GM23338 (cell line): ENCODE measurements around the gene PCDHGB4. TPM values are rescaled to one million over a fixed set of nuclear protein-coding genes. Genes with fewer than 3 reads are reported as not detected.

Experiments
- ATAC-seq: fragments of 200-7000 bp; cut with Tn5 transposase; 3 replicates; pipeline ENCODE4 v1.9.1; 2020
- DNase-seq: peaks from one replicate; pipeline ENCODE4 v3.0.0-alpha.2; 2015; ENCODE audit warnings: low spot score
- H2AFZ ChIP-seq: fragments of 200-600 bp; sonication (generic); 2 replicates; pipeline ENCODE4 v1.8.0; 2016; ENCODE audit warnings: antibody characterized with exemption, mild to moderate bottlenecking, moderate library complexity
- H3F3A ChIP-seq: fragments of 200-600 bp; sonication (generic); replicated peaks from 2 replicates; pipeline ENCODE4 v1.8.0; 2017; ENCODE audit warnings: antibody characterized with exemption, mixed run types, low read depth
- H3K27ac ChIP-seq: fragments of 200-600 bp; sonication (generic); 2 replicates; pipeline ENCODE4 v1.6.1; 2016; ENCODE audit warnings: low read depth
- H3K27me3 ChIP-seq: fragments of 200-600 bp; sonication (generic); 2 replicates; pipeline ENCODE4 v1.8.0; 2016; ENCODE audit warnings: mild to moderate bottlenecking, mixed run types, moderate library complexity; ENCODE audit not compliant: insufficient read depth
- H3K36me3 ChIP-seq: fragments of 200-600 bp; sonication (generic); 2 replicates; pipeline ENCODE4 v1.8.0; 2016; ENCODE audit warnings: mild to moderate bottlenecking; ENCODE audit not compliant: insufficient read depth
- H3K4me1 ChIP-seq: fragments of 200-600 bp; sonication (generic); 2 replicates; pipeline ENCODE4 v1.8.0; 2016; ENCODE audit warnings: mild to moderate bottlenecking, moderate library complexity; ENCODE audit not compliant: insufficient read depth
- H3K4me2 ChIP-seq: fragments of 200-600 bp; sonication (generic); 2 replicates; pipeline ENCODE4 v1.7.1; 2017; ENCODE audit warnings: mixed run types
- H3K4me3 ChIP-seq: fragments of 200-600 bp; sonication (generic); 2 replicates; pipeline ENCODE4 v1.6.1; 2016; ENCODE audit warnings: mixed run types
- H3K79me2 ChIP-seq: fragments of 200-600 bp; sonication (generic); replicated peaks from 2 replicates; pipeline ENCODE4 v1.8.0; 2017; ENCODE audit warnings: mild to moderate bottlenecking; ENCODE audit not compliant: insufficient read depth
- H3K9me2 ChIP-seq: fragments of 200-600 bp; sonication (generic); 2 replicates; pipeline ENCODE4 v1.8.0; 2017; ENCODE audit not compliant: insufficient read depth
- H4K20me1 ChIP-seq: fragments of 200-600 bp; sonication (generic); replicated peaks from 2 replicates; pipeline ENCODE4 v1.8.0; 2017; ENCODE audit warnings: mild to moderate bottlenecking; ENCODE audit not compliant: insufficient read depth
- H3K27ac Mint-ChIP-seq: 2 replicates; pipeline ENCODE4 v1.8.0; 2020; ENCODE audit warnings: inconsistent platforms, mild to moderate bottlenecking, moderate library complexity, mixed read lengths
- H3K27me3 Mint-ChIP-seq: 3 replicates; pipeline ENCODE4 v1.8.0; 2022; ENCODE audit warnings: low read depth, mild to moderate bottlenecking, moderate library complexity, mixed read lengths, inconsistent platforms; ENCODE audit not compliant: insufficient read depth, poor library complexity
- H3K36me3 Mint-ChIP-seq: 3 replicates; pipeline ENCODE4 v1.8.0; 2021; ENCODE audit warnings: low read depth, mild to moderate bottlenecking, inconsistent platforms, moderate library complexity, mixed read lengths
- H3K4me1 Mint-ChIP-seq: 3 replicates; pipeline ENCODE4 v1.8.0; 2020; ENCODE audit warnings: mild to moderate bottlenecking, inconsistent platforms, mixed read lengths
- H3K4me3 Mint-ChIP-seq: 3 replicates; pipeline ENCODE4 v1.8.0; 2021; ENCODE audit warnings: moderate library complexity, mild to moderate bottlenecking, inconsistent platforms, mixed read lengths
- H3K9me3 Mint-ChIP-seq: 3 replicates; pipeline ENCODE4 v1.8.0; 2020; ENCODE audit warnings: moderate library complexity, mild to moderate bottlenecking, inconsistent platforms, mixed read lengths
- CREB1 ChIP-seq: fragments of 250-450 bp; sonication (Bioruptor Pico); IDR thresholded peaks from 2 replicates; pipeline ENCODE4 v1.5.0; 2020; ENCODE audit warnings: low read depth, mild to moderate bottlenecking, moderate library complexity
- EZH2 ChIP-seq: fragments of 200-600 bp; sonication (generic); IDR thresholded peaks from one replicate; pipeline ENCODE4 v1.8.0; 2017; ENCODE audit warnings: antibody characterized with exemption, mild to moderate bottlenecking, low read depth; ENCODE audit not compliant: unreplicated experiment
- EZH2phosphoT487 ChIP-seq: fragments of 200-600 bp; sonication (generic); IDR thresholded peaks from one replicate; pipeline ENCODE4 v1.8.1; 2018; ENCODE audit warnings: antibody characterized with exemption; ENCODE audit not compliant: unreplicated experiment
- JUNB ChIP-seq: IDR thresholded peaks from one replicate; pipeline ENCODE4 v1.6.1; 2016; ENCODE audit warnings: antibody characterized with exemption; ENCODE audit not compliant: unreplicated experiment
- REST ChIP-seq: IDR thresholded peaks from one replicate; pipeline ENCODE4 v1.6.1; 2018; ENCODE audit warnings: antibody characterized with exemption; ENCODE audit not compliant: unreplicated experiment
- STAT1 ChIP-seq: IDR thresholded peaks from one replicate; pipeline ENCODE4 v1.6.1; 2016; ENCODE audit warnings: antibody characterized with exemption; ENCODE audit not compliant: unreplicated experiment
- ZNF114 ChIP-seq: fragments of 250-450 bp; sonication (Bioruptor Pico); IDR thresholded peaks from 2 replicates; pipeline ENCODE4 v1.5.0; 2020; ENCODE audit warnings: mild to moderate bottlenecking, moderate library complexity
- ZNF331 ChIP-seq: fragments of 250-450 bp; sonication (Bioruptor Pico); IDR thresholded peaks from 2 replicates; pipeline ENCODE4 v1.5.0; 2020; ENCODE audit warnings: low read depth, mild to moderate bottlenecking, moderate library complexity
- polyA plus RNA-seq: library from polyadenylated mRNA; unstranded; fragments of >200 nt; fragmentation: Nextera tagmentation; extraction: Ambion mirVana; gene quantifications from 2 replicates; pipeline ENCODE4 v1.2.1, GENCODE V29; 2016
- total RNA-seq: library from RNA; depleted of rRNA; stranded (reverse); fragments of >200 nt; shearing (Covaris generic); gene quantifications from 2 replicates; pipeline ENCODE4 v1.2.3, GENCODE V29; 2014
- TF ChIP-seq, protein P1 (sequence below): IDR thresholded peaks from 2 replicates; pipeline ENCODE4 v1.6.1; 2016; ENCODE audit warnings: antibody characterized with exemption
- TF ChIP-seq, protein P2 (sequence below), 2 experiments: fragments of 200-600 bp in 1 of 2; sonication (generic) in 1 of 2; conservative IDR thresholded peaks; 2 replicates each; pipeline versions ENCODE4 v1.5.1 to v1.6.1; 2016 to 2017; ENCODE audit warnings: antibody characterized with exemption in 2 of 2, low read depth in 2 of 2, mild to moderate bottlenecking in 2 of 2, moderate library complexity in 1 of 2

The PCDHGB4 gene
- total and polyA plus RNA-seq, 2 experiments from 2014 or later: 3.5 to 16.6 TPM

DNA sequence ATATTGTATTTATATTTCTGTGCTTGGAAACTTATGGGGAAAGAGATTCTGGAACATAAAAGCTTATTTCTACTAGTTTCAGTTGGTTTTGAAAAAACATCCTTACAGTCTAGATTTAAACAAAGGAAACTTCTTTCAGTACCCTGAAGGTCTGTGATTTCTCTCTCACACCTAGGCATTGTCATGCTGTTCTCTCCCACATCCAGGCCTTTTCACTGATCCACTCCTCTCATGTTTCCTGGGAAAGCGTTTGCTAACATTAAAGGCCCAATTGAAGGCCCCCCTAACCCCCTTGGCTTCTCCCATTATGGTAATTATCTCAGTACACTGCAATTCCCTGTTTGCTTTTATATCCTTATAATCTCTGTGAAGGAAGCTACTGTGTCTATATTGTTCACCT is 44.7 kb upstream of the PCDHGB4 start:
- H3K4me3 Mint-ChIP-seq: no peak overlapping the region

More for the DNA sequence above, 44.7 kb upstream of the PCDHGB4 start:
- ATAC-seq (no peak), DNase-seq (no peak)
- no peak overlapping the region for H3K4me2 ChIP-seq
- Mint-ChIP-seq H3K9me3 (peaks cover 80% of the 10 kb centered on the region), H3K27ac (no peak overlapping the region), H3K36me3 (peaks cover 42% of the 10 kb centered on the region), H3K4me1 (no peaks in the 10 kb centered on the region; the same call in 2 of the 3 replicates), H3K27me3 (peaks cover 2% of the 10 kb centered on the region)
- H3K9me2 ChIP-seq: no peaks in the 10 kb centered on the region
- H2AFZ ChIP-seq: no peak overlapping the region
- H3F3A ChIP-seq: no peaks in the 10 kb centered on the region
- H3K79me2 ChIP-seq: no peaks in the 10 kb centered on the region
- no peak overlapping the region for H3K4me3 ChIP-seq
- TF ChIP-seq CREB1 (CRISPR knock-in tag) (no peak), REST (no peak), ZNF331 (CRISPR knock-in tag) (no peak), JUNB (no peak), EZH2phosphoT487 (no peak), ZNF114 (CRISPR knock-in tag) (no peak), EZH2 (no peak), STAT1 (no peak)
- TF ChIP-seq, protein P1, sequence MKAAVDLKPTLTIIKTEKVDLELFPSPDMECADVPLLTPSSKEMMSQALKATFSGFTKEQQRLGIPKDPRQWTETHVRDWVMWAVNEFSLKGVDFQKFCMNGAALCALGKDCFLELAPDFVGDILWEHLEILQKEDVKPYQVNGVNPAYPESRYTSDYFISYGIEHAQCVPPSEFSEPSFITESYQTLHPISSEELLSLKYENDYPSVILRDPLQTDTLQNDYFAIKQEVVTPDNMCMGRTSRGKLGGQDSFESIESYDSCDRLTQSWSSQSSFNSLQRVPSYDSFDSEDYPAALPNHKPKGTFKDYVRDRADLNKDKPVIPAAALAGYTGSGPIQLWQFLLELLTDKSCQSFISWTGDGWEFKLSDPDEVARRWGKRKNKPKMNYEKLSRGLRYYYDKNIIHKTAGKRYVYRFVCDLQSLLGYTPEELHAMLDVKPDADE: no peak
- TF ChIP-seq, protein P2, sequence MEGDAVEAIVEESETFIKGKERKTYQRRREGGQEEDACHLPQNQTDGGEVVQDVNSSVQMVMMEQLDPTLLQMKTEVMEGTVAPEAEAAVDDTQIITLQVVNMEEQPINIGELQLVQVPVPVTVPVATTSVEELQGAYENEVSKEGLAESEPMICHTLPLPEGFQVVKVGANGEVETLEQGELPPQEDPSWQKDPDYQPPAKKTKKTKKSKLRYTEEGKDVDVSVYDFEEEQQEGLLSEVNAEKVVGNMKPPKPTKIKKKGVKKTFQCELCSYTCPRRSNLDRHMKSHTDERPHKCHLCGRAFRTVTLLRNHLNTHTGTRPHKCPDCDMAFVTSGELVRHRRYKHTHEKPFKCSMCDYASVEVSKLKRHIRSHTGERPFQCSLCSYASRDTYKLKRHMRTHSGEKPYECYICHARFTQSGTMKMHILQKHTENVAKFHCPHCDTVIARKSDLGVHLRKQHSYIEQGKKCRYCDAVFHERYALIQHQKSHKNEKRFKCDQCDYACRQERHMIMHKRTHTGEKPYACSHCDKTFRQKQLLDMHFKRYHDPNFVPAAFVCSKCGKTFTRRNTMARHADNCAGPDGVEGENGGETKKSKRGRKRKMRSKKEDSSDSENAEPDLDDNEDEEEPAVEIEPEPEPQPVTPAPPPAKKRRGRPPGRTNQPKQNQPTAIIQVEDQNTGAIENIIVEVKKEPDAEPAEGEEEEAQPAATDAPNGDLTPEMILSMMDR (conservative IDR thresholded peaks at IDR 0.05; ENCODE audit: low read depth in 2 of 2): no peak
- H3K27ac ChIP-seq: no peak overlapping the region
- no peaks in the 10 kb centered on the region for H4K20me1 ChIP-seq
- H3K27me3 ChIP-seq: no peaks in the 10 kb centered on the region
- H3K4me1 ChIP-seq: no peaks in the 10 kb centered on the region
- no peaks in the 10 kb centered on the region for H3K36me3 ChIP-seq
